GM18873 (cell line): ENCODE data around the gene GSTT4.
"Not testable (repeated sequence)": the region's sequence is repeated elsewhere in the genome, so short reads cannot be mapped to it uniquely, and the experiment has no call there.

ENCODE experiments used
- ATAC-seq: cut with Tn5 transposase; IDR thresholded peaks from one replicate; pipeline ENCODE4 v1.9.1; 2021; ENCODE audit warnings: mild to moderate bottlenecking, moderate library complexity, moderate number of reproducible peaks; ENCODE audit not compliant: unreplicated experiment, low FRiP score

The GSTT4 gene

DNA sequence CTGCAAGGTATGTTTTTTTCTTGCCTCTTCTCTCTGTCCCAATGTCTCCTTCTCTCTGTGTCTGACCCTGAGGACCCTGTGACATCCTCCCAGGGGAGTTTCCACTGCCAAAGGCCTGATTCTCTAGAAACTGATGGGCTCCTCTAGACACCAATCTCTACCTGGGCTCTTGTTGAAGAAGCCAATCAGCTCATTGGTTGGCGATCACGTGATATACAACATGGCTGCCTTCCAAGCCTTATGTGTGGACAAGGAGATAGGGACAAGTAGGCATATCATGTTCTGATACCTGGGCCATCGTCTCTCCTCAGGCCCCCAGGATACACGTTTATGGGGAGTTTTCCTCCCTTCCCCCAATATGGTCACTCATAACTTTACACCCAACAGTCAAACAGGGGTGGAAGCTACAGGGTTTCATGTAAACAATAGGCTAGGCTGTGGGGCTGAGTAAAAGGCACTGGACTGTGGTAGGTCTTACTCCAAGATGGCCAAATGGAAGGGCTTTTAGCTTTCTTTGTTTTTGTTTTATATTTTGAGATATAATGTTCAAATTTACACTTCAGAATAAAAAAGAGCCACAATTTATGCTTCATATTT is 11.6 kb downstream of the GSTT4 start:
- ATAC-seq, result not testable (repeated sequence)

- not testable (repeated sequence) for ATAC-seq
These were observed 12.2 kb downstream of the GSTT4 start for GRCh38 chr22:23993080-23993479.

DNA sequence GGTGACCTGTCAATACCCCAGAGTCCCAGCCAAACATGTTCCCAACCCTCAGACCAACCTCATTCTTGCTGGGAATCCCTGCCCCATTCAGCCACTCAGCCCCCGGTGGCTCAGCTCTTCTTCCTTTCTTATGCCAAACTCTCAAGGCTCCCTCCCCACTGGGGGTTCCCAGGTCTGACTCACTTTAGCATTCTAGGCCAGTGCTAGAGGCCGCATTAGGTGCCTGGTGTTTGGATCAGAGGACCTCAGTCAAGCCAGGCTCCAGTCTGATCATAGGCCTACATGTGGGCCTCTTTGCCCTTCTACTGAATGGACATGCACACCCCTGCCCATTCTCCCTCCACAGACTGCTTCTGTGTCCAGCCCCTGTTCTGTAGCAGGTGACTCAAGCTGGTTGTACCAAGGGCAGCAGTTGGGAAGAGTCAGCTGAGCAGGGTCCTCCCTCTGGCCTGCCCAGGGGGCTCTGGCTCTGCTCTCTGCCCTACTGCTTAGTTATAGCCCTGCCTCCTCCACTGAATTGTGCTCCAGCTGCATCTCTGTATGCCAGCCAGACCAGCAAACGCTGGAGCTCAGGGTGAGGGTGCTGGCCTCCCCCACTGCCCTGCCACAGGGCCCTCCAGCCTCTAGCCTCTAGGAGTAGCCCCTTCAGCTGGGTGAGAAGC is 15.5 kb downstream of the GSTT4 start:
- ATAC-seq, result not testable (repeated sequence)

GRCh38 chr22:23986538-23987178 is 18.6 kb downstream of the GSTT4 start:
- not testable (repeated sequence) for ATAC-seq

DNA sequence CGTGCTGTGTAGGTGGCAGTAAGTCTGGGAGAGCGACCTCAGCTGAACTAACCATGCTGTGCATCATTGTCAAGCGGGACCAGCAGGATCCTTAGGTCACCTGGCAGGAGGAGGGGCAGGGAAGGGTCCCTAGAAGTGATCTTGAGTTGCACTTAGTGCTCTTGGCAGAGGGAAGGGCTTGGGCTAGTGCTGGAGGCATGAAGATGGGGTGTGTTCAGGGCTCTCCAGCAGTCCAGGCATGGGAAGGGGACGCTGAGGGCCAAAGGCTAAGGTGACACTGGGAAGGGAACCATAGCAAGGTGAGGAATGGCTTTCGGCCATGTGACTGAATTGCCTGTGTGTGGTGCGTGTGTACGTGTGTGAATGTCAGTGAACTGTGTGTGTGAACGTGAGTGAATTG is 19.2 kb downstream of the GSTT4 start:
- ATAC-seq, result not testable (repeated sequence)

DNA sequence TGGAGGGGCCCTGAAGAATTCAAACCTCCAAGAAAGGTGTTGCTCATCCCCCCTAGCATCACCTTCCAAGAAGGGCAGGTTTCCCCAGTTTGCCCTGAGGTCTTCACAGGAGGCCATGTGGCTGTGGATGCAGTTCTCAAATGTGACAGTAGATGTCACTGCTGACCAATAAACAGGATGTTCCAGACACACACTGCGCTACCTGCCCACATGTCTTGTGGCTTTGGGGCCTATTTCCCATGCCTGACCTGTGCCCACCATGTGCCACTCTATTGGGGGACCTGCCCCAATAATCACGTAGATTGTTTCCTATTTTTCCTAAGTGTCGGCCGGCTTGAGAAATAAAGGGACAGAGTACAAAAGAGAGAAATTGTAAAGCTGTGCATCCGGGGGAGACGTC is 20.8 kb downstream of the GSTT4 start:
- ATAC-seq, result no peak

- not testable (repeated sequence) for ATAC-seq
These were observed 24.7 kb downstream of the GSTT4 start for GRCh38 chr22:23980567-23980966.

GRCh38 chr22:23979557-23980240 is 25.6 kb downstream of the GSTT4 start, which contains the start of gene GSTT2:
GSTT2 (plus strand) TSS chr22:23980134.
- not testable (repeated sequence) for ATAC-seq

GRCh38 chr22:23977304-23977703 is 27.9 kb downstream of the GSTT4 start:
- ATAC-seq, result not testable (repeated sequence)

DNA sequence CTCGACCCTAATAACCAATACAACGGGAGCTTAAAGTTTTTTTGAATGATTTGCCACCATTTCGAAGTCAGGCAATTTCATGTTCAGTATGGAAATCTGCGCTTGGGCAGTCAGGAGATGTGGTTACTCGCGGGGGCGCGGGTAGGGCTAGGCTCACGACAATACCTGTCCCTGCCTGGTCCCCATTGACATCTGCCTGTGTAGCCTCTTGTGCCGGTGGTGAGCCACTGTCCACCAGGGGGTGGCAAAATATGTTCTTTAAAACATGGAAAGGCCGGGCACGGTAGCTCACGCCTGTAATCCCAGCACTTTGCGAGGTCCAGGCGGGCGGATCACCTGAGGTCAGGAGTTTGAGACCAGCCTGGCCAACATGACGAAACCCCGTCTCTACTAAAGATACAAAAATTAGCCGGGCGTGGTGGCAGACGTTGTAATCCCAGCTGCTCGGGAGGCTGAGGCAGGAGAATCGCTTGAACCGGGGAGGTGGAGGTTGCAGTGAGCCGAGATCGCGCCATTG is 30.4 kb downstream of the GSTT4 start:
- ATAC-seq, result not testable (repeated sequence)

DNA sequence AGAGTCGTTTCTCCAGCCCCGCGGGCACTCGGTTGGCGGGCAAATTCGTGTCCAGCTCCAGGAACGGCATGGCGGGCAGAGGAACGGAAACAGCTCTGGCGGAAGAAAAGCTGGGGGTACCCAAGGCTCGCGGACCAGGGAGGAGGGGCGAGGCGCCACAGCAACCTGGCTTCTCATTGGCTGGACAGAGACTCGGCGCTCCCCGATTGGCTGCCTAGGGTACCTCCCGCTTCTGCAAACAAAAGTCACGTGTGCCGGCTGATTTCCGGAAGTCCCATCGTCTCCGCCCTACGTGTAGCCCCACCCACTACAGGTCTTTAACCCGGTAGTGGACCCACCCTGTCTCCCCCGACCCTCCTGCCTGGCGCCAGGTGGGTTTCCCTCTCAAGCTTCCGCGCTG is 30.9 kb downstream of the GSTT4 start, which contains the start of gene DDT:
DDT (minus strand) TSS at position 97 of the 400 bp plus-strand sequence; CDS start at position 70, 27 bp downstream.
- peak; percentile 91 for ATAC-seq

DNA sequence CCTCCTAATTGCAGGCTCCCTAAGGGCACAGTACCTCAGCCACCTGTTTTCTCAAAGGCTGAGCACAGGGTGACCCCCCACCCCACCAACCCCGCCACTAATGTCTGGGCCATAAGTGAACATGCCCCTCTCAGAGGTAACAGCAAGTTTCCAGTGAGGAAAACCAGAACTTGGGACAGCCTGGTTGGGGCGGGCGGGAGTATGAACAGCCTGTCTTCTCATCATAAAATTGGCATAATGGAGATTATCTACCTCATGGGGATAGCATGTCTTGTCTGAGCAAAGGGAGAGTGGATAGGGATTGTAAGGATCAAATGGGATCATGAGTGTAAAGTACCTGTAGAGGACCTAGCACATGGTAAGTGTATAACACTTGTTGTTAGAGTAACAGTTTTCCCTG is 33.3 kb downstream of the GSTT4 start:
- not testable (repeated sequence) for ATAC-seq

GRCh38 chr22:23970816-23971486 is 34.3 kb downstream of the GSTT4 start:
- ATAC-seq, result no peak

DNA sequence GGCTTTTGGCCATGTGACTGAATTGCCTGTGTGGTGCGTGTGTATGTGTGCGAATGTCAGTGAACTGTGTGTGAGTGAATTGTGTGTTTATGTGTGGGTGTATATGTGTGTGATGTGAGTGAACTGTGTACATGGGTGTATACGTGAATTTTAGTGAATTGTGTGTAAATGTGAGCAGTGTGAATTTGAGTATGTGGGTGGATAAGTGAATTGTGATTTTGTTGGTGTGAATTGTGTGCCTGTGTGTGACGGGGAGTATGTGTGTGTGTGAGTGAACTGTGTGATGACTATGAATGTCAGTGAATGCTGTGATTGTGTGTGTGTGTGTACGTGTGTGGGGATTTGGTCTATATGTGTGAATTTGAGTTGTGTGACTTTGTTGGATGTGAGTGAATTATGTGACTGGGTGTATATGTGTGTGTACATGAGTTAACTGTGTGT is 35.0 kb downstream of the GSTT4 start:
- ATAC-seq, result no peak

GRCh38 chr22:23969071-23969470 is 36.2 kb downstream of the GSTT4 start:
- no peak for ATAC-seq

DNA sequence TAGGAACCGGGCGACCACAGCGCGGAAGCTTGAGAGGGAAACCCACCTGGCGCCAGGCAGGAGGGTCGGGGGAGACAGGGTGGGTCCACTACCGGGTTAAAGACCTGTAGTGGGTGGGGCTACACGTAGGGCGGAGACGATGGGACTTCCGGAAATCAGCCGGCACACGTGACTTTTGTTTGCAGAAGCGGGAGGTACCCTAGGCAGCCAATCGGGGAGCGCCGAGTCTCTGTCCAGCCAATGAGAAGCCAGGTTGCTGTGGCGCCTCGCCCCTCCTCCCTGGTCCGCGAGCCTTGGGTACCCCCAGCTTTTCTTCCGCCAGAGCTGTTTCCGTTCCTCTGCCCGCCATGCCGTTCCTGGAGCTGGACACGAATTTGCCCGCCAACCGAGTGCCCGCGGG is 38.7 kb downstream of the GSTT4 start, which contains the start of gene DDTL:
DDTL (plus strand) TSS at position 321 of the 400 bp plus-strand sequence; CDS start at position 348, 27 bp downstream.
- ATAC-seq, result peak; percentile 84

- ATAC-seq, result peak; percentile 12
These were observed 39.2 kb downstream of the GSTT4 start for GRCh38 chr22:23966094-23966493.

- not testable (repeated sequence) for ATAC-seq
These were observed 44.0 kb downstream of the GSTT4 start, which contains the start of gene GSTT2B for GRCh38 chr22:23961084-23961771. GSTT2B (minus strand) TSS chr22:23961195; CDS start chr22:23961131, 64 bp downstream.

DNA sequence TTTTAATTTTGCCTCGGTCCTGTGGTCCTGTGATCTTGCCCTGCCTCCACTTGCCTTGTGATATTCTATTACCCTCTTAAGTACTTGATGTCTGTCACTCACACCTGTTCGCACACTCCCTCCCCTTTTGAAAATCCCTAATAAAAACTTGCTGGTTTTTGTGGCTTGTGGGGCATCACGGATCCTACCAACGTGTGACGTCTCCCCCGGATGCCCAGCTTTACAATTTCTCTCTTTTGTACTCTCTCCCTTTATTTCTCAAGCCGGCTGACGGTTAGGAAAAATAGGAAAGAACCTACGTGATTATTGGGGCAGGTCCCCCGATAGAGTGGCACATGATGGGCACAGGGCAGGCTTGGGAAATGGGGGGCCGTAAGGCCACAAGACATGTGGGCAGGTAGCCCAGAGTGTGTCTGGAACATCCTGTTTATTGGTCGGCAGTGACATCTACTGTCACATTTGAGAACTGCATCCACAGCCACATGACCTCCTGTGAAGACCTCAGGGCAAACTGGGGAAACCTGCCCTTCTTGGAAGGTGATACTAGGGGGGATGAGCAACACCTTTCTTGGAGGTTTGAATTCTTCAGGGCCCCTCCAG is 48.9 kb downstream of the GSTT4 start:
- not testable (repeated sequence) for ATAC-seq
